B cell (primary cell): Measurements from ENCODE around the gene FAM3A. TPM values are rescaled to one million over a fixed set of nuclear protein-coding genes. Genes with fewer than 3 reads are reported as not detected.

Source experiments
- ATAC-seq: fragments of 200-7000 bp; cut with Tn5 transposase; one replicate; pipeline ENCODE4 v1.10.0; 2021; ENCODE audit warnings: low read depth, mild to moderate bottlenecking, moderate number of reproducible peaks, moderate library complexity
- CTCF ChIA-PET: fragments of 350-600 bp; sonication (Branson Sonifier 250); formaldehyde crosslinking; loops from one replicate; lab custom pipeline; 2021; ENCODE audit warnings: antibody characterized with exemption, inconsistent platforms; lab: Charles Lee
- POLR2A ChIA-PET: fragments of 350-600 bp; sonication (Branson Sonifier 250); formaldehyde crosslinking; loops from one replicate; lab custom pipeline; 2021; ENCODE audit warnings: antibody characterized with exemption; lab: Charles Lee
- DNase-seq: peaks from one replicate; pipeline ENCODE4 v3.0.0; 2013
- H2AFZ ChIP-seq: 2 replicates; pipeline ENCODE4 v1.6.1; 2012; ENCODE audit warnings: mild to moderate bottlenecking, low read depth, low read length; ENCODE audit not compliant: insufficient read depth, poor library complexity, severe bottlenecking
- H3K27ac ChIP-seq, 2 donors: 1 replicate in 1 of 2; 2 replicates in 1 of 2; pipeline ENCODE4 v1.5.1; 2012 to 2013; ENCODE audit warnings: low read length in 2 of 2, mild to moderate bottlenecking in 2 of 2, moderate library complexity in 1 of 2
- H3K27me3 ChIP-seq, 4 experiments: fragments of 200-600 bp in 1 of 4; sonication (generic) in 1 of 4; replicated peaks in 1 of 4; 1 replicate in 2 of 4; 2 replicates in 2 of 4; pipeline versions ENCODE4 v1.6.1 to v1.7.0; 2013 to 2016; ENCODE audit warnings: low read length in 3 of 4, mild to moderate bottlenecking in 2 of 4, mixed read lengths in 1 of 4, moderate library complexity in 1 of 4; ENCODE audit not compliant: insufficient read depth in 4 of 4, control insufficient read depth in 3 of 4; ENCODE audit errors: control extremely low read depth in 1 of 4
- H3K36me3 ChIP-seq, 2 experiments: replicated peaks in 1 of 2; 1 replicate in 1 of 2; 2 replicates in 1 of 2; pipeline versions ENCODE4 v1.6.1 to v1.7.1; 2013; ENCODE audit warnings: low read length in 1 of 2; ENCODE audit not compliant: insufficient read depth in 2 of 2, control insufficient read depth in 1 of 2; ENCODE audit errors: control extremely low read depth in 1 of 2, extremely low read depth in 1 of 2
- H3K4me1 ChIP-seq, 2 donors: fragments of 200-600 bp in 1 of 2; sonication (generic) in 1 of 2; 1 replicate in 1 of 2; 2 replicates in 1 of 2; pipeline versions ENCODE4 v1.5.1 to v1.6.1; 2013 to 2017; ENCODE audit warnings: low read length in 2 of 2; ENCODE audit not compliant: control insufficient read depth in 2 of 2, insufficient read depth in 2 of 2
- H3K4me2 ChIP-seq: replicated peaks from 2 replicates; pipeline ENCODE3; 2012; ENCODE audit warnings: mild to moderate bottlenecking, low read depth, low read length; ENCODE audit not compliant: poor library complexity, severe bottlenecking
- H3K4me3 ChIP-seq, 5 experiments: fragments of 200-600 bp in 1 of 5; sonication (generic) in 1 of 5; 1 replicate in 3 of 5; 2 replicates in 2 of 5; pipeline versions ENCODE4 v1.5.1 to v1.7.0; 2011 to 2016; ENCODE audit warnings: low read length in 4 of 5, mild to moderate bottlenecking in 4 of 5, low read depth in 2 of 5, control low read depth in 1 of 5, moderate library complexity in 1 of 5; ENCODE audit not compliant: insufficient read depth in 1 of 5; ENCODE audit errors: control extremely low read depth in 1 of 5, extremely low read depth in 1 of 5
- H3K79me2 ChIP-seq: fragments of 200-600 bp; sonication (generic); one replicate; pipeline ENCODE4 v1.6.0; 2016; ENCODE audit warnings: low read length; ENCODE audit not compliant: control insufficient read depth, insufficient read depth
- H3K9ac ChIP-seq: fragments of 200-600 bp; sonication (generic); 2 replicates; pipeline ENCODE4 v1.6.1; 2017; ENCODE audit warnings: mild to moderate bottlenecking, low read length, moderate library complexity
- H3K9me3 ChIP-seq, 3 donors: one replicate each; pipeline versions ENCODE4 v1.6.1 to v1.7.1; 2013; ENCODE audit warnings: low read length in 2 of 3; ENCODE audit not compliant: control insufficient read depth in 2 of 3, insufficient read depth in 1 of 3; ENCODE audit errors: control extremely low read depth in 1 of 3
- H4K20me1 ChIP-seq: 2 replicates; pipeline ENCODE4 v1.6.0; 2012; ENCODE audit warnings: mild to moderate bottlenecking, low read length; ENCODE audit not compliant: insufficient read depth, control insufficient read depth, poor library complexity, severe bottlenecking
- H3K27ac Mint-ChIP-seq: one replicate; pipeline ENCODE4 v1.8.0; 2021; ENCODE audit warnings: mixed read lengths
- H3K27me3 Mint-ChIP-seq: one replicate; pipeline ENCODE4 v1.8.0; 2021; ENCODE audit warnings: mixed read lengths
- H3K4me1 Mint-ChIP-seq: one replicate; pipeline ENCODE4 v1.8.0; 2021; ENCODE audit warnings: mixed read lengths
- H3K4me3 Mint-ChIP-seq: one replicate; pipeline ENCODE4 v1.8.0; 2021; ENCODE audit warnings: mixed read lengths
- H3K9me3 Mint-ChIP-seq: one replicate; pipeline ENCODE4 v1.8.0; 2022; ENCODE audit warnings: mixed read lengths; ENCODE audit not compliant: insufficient read depth
- CTCF ChIP-seq: fragments of 200-600 bp; IDR thresholded peaks from one replicate; pipeline ENCODE4 v1.8.0; 2022; ENCODE audit warnings: antibody characterized with exemption, mild to moderate bottlenecking
- EZH2 ChIP-seq: IDR thresholded peaks from 2 replicates; pipeline ENCODE4 v1.6.1; 2012; ENCODE audit warnings: borderline replicate concordance, low read depth, mild to moderate bottlenecking, moderate library complexity, low read length; ENCODE audit not compliant: insufficient read depth, poor library complexity, severe bottlenecking
- WGBS: methylation state at CpG from one replicate; pipeline ENCODE4 v1.1.5; 2013; ENCODE audit warnings: missing lambda C conversion rate; ENCODE audit not compliant: insufficient coverage; 5-methylcytosine and 5-hydroxymethylcytosine counted together
- intact Hi-C: fragments of 100-400 bp; cut with micrococcal nuclease; formaldehyde crosslinking; loops from one replicate; pipeline ENCODE4 v1.10.0; 2022
- polyA plus RNA-seq: library from polyadenylated mRNA; depleted of rRNA; stranded (reverse); fragments of >200 nt; gene quantifications from 2 replicates; pipeline ENCODE4 v1.2.3, GENCODE V29; 2012
- total RNA-seq, 2 donors: library from RNA; stranded (reverse); fragments of 120-200 nt in 1 of 2; gene quantifications; 1 replicate in 1 of 2; 2 replicates in 1 of 2; pipeline versions ENCODE4 v1.2.3 to v1.2.4, GENCODE V29; 2013 to 2022

FAM3A gene
- total and polyA plus RNA-seq, 2 donors (not counting 1 experiment from before 2014, with no cell fraction given), result 39.6 to 59.4 TPM

GRCh38 chrX:154506483-154507332 lies 9.3 kb downstream of the FAM3A start:
- TF ChIP-seq CTCF (no peak), EZH2 (no peak)
- H3K27me3 ChIP-seq, result no peaks in the 10 kb centered on the region
- 95% methylated on average over 18 of the region's 37 CpGs for WGBS
- H3K79me2 ChIP-seq, result no peaks in the 10 kb centered on the region
- POLR2A ChIA-PET, result no interaction called here
- H3K9me3 Mint-ChIP-seq, result no peaks in the 10 kb centered on the region
- intact Hi-C loops, result no loop called here
- CTCF ChIA-PET, result no interaction called here
- peaks cover 0 to 18% of the 10 kb centered on the region in 2 experiments for H3K36me3 ChIP-seq
- H3K4me2 ChIP-seq, result no peak overlapping the region
- no peak overlapping the region for H2AFZ ChIP-seq
- no peak overlapping the region for H3K27ac Mint-ChIP-seq
- H3K9ac ChIP-seq, result no peak overlapping the region
- no peaks in the 10 kb centered on the region for H4K20me1 ChIP-seq
- no peak overlapping the region for H3K4me3 Mint-ChIP-seq
- peaks cover 0 to 3% (median 0%) of the 10 kb centered on the region in 3 donors for H3K9me3 ChIP-seq
- H3K27ac ChIP-seq, result no peak overlapping the region
- H3K4me1 Mint-ChIP-seq, result peaks cover 3% of the 10 kb centered on the region
- ATAC-seq, result no peak
- no peak for DNase-seq
- no peak overlapping the region for H3K4me3 ChIP-seq
- H3K4me1 ChIP-seq, result peaks cover 0 to 7% of the 10 kb centered on the region in 2 donors
- no peaks in the 10 kb centered on the region for H3K27me3 Mint-ChIP-seq

GRCh38 chrX:154505734-154506133 lies 10.3 kb downstream of the FAM3A start:
- Histone ChIP-seq H3K4me2 (no peak overlapping the region), H3K4me3 (no peak overlapping the region), H3K27me3 (no peaks in the 10 kb centered on the region), H3K4me1 (no peaks in the 10 kb centered on the region), H3K79me2 (no peaks in the 10 kb centered on the region), H2AFZ (no peak overlapping the region), H3K9ac (no peak overlapping the region), H4K20me1 (no peaks in the 10 kb centered on the region), H3K27ac (no peak overlapping the region), H3K36me3 (peaks cover 0 to 16% of the 10 kb centered on the region in 2 experiments), H3K9me3 (peaks cover 0 to 3% (median 0%) of the 10 kb centered on the region in 3 donors)
- Mint-ChIP-seq H3K4me1 (no peaks in the 10 kb centered on the region), H3K27ac (no peak overlapping the region), H3K4me3 (no peak overlapping the region), H3K27me3 (no peaks in the 10 kb centered on the region), H3K9me3 (no peaks in the 10 kb centered on the region)
- TF ChIP-seq CTCF, result no peak
- TF ChIP-seq EZH2, result no peak
- 100% methylated on average over 3 of the region's 12 CpGs for WGBS
- ATAC-seq, result no peak
- intact Hi-C loops, result no loop called here
- ChIA-PET CTCF (no interaction called here), POLR2A (no interaction called here)
- DNase-seq, result no peak
